GM10847 (cell line): Measurements from ENCODE around the gene WASF1.

ENCODE experiments used
- POLR2A ChIP-seq: IDR thresholded peaks from 2 replicates; pipeline ENCODE4 v1.6.1; 2011; ENCODE audit not compliant: insufficient read length; ENCODE audit errors: extremely low read depth

Gene WASF1

DNA sequence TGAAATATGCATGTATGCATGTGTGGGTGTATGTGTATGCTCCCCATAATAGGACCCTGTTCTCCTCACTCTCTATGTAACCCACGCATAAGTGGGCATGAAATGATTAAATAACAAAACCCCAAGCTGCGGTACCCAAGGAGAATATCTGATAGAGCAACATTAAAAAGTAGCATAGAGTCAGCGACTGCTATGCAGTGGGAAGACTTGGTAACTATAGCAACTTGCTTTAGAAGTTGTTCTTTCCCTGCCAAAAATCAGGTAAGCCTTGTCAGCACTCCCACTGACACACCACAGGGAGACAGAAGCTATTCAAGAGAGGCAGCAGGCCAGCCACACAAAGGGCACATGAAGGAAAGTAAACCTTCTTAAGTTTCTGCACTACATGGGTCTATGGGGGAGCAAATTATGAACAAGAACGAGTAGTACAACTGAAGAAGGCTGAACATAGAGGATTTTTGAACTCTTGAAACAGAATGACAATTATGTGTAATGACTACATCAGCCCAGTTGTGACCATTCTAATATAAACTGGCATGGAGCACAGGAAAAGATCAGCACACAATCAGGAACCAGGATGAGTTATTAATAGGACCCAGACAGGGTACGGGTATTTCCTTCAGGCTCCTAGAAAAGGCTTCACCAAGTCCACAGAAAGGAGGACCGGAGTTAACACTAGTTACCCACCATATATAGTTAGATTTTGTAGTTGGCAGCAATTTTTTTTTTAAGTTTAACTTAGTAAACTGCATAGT, 111.5 kb downstream of the WASF1 start:
- TF ChIP-seq POLR2A, result no peak

DNA sequence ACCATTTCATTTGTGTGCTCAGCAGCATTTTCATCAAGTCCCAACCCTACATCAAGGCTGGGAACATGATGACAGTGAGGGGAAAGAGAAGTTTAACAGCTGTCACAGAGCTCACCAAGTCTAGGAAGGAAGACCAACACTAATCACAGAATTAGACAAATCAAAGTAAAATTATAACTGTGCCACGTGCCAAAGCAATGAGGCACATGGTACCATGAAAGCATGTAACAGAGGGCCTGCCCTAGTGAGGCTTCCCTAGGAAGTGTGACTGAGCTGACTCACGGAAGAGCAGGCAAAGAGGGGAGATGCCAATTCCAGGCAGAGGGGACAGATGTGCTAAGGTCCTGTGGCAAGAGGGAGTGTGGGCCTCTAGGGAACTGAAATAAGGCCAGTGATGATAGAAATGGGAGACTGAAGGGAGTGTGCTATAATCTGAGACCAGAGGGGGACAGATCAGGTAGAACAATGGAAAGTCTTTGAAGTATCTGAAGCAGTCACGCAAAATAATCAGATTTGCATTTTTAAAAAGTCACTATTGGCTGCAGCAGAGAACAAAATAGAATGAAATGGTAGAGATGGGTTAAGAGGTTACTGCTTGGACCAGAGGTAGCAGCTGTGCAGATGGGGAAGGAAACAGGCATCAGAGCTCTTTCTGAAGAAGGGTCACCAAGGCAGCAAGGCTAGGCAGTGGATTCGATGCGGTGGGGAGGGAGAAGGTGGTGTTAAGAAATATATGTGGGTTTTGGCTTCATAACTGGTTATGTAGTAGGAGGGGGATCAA, 114.5 kb downstream of the WASF1 start:
- no peak for TF ChIP-seq POLR2A

DNA sequence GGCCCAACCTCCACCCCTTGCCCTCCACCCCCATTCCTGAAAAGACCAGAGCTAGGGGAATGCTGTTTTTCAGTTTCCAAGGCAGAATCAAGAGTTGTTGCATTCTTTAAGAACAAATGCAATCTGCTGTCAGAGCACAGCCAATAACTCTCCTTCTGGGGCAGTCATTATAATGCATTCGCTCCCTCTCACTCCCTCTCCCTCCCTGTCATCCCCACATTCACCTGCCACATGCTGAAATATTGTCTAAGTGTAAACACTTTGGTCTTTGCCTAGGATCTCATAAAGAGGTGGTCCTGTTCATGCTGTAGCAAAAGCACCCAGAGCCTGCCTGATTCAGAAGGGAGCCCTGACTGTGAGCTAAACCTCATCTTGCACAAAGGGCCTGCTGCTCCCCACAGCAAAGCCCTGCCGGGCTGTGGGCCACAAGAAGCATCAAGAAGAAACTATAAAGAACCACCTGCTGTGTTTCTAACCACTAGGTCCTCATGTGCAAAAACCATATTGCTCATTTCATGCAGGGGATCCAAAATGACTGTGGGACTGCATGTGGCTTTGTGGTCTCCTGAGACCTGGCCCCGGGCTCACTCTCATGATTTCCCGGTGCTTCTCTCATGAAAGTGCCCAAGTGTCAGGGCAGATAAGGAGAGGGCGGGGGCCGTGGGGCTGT, 115.7 kb downstream of the WASF1 start:
- TF ChIP-seq POLR2A, result no peak

DNA sequence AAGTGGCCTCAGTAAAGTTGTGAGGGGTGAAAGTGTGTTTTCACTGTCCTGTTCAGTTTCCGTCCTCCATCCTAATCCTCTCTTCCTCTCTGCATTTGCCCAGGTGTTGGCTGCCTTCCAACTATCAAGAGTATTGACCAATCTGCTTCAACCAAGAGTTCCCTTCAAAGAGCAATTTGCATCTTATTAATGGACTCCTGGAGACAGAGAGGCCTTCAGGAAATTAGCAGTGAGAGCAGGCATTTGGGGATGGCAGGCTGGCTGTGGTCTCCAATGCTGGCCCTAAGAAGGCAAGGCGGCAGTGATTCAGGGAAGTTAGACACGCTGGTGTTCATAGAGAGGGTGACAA, 124.1 kb downstream of the WASF1 start:
- no peak for TF ChIP-seq POLR2A

DNA sequence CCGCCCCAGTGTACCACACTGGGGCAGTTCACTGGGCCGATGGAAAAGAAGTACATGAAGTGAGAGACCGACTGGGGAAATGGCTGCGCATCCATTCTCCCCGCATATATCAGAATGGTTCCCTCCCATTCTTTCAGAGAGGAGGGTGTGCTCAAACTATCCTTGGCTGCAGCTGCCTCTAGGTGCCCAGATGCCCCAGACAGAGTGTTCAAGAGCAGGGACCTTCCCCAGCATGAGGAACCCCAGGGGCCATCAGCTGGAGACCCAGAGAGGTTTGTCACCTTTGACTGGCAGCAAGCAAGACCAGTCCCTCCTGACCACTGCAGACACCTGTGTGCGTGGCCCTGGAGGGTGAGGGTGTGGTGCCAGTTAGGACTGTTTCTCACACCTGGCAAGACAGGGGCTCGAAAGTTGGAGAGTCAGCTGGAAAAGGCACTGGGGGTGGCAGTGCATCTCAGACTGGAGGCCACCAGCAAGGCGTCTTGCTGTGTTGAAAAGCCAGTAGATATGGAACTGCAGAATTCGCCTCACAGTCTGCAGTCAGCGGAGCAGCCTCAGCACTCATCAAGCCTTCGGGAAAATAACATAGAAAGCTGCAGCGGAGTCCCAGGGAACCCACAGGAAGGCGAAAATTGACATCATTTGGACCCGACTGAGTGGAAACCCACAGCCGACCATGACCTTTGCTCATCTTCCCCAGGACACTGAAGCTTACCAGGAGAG, 124.6 kb downstream of the WASF1 start:
- TF ChIP-seq POLR2A, result no peak

DNA sequence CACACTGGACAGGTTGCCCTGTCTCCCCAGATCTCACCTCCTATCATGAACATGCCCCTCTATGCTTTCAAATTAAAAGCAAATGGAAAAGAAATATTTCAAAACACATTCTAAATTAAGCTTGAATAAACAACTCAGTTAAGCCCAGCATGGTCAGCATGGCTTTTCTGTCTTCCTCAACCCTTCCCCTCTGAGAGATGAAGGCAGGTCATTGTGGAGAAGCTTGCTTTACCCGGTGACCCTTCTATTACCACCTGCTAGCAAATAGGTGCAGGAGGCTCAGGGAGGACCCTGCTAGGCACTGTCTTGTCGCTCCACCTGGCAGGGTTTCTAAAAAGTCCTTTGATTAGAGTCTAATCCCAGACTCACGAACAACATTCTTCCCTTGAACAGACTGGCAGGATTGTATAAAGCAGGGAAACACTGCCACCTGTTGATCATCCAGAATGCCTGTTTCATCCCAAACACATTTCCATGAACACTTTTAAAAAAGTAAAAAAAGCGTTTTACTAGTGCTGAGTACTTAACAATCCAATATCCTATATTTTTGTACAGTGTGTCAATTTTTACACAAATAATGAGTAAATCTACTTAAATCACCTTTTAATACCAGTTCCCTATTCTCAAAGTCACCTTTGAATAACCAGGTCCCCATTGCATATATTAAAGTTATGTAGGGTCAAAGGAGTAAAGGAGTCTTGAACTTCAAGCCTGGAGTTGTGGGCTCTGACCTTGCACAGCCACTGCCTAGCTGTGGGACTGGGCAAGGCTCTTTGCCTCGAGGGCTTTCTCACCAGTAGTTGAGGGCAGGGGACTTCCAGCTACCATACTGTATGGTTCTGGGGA, 125.9 kb downstream of the WASF1 start:
- no peak for TF ChIP-seq POLR2A

DNA sequence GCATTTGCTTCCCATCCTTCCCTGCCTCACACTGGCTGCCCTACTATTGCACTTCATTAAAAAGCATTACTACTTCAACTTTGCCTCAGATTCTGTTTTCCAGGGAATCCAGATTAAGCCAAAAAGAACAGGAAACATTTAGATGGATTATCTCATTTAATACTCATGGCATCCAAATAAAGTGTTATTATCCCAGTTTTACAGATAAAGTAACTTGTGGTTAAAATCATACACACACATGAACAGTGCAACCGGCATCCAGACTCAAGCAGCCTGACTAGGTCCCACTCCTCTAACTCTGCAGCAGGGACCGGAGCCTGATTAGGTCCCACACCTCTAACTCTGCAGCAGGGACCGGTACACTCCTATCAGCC, 129.0 kb downstream of the WASF1 start:
- no peak for TF ChIP-seq POLR2A
